GM12878 (cell line): ENCODE results near the gene ADAMTS14. TPM values are rescaled to one million over a fixed set of nuclear protein-coding genes. Genes with fewer than 3 reads are reported as not detected.

Experiments
- ATAC-seq: fragments of 200-7000 bp; cut with Tn5 transposase; 3 replicates; pipeline ENCODE4 v1.9.1; 2020; ENCODE audit warnings: mild to moderate bottlenecking, moderate library complexity
- BruUV-seq: library from RNA; stranded (reverse); fragments of 400-500 nt; replicated peaks from 2 replicates; lab custom pipeline; 2021; lab: Mats Ljungman, UMichigan
- CTCF ChIA-PET: fragments of 300-600 bp; sonication (Branson Sonifier 250); formaldehyde crosslinking; extraction: SDS; loops from one replicate; lab custom pipeline; 2021; ENCODE audit warnings: inconsistent platforms; lab: Yijun Ruan, JAX
- POLR2A ChIA-PET: fragments of 350-600 bp; formaldehyde crosslinking; extraction: SDS; loops from one replicate; lab custom pipeline; 2021; ENCODE audit warnings: inconsistent platforms; lab: Charles Lee
- RAD21 ChIA-PET: fragments of 300-600 bp; sonication (Branson Sonifier 250); formaldehyde crosslinking; loops from one replicate; lab custom pipeline; 2023; ENCODE audit warnings: antibody characterized with exemption; ENCODE audit not compliant: unreplicated experiment; lab: Charles Lee
- SMC1A ChIA-PET: fragments of 300-600 bp; sonication (Branson Sonifier 250); formaldehyde crosslinking; loops from one replicate; lab custom pipeline; 2023; ENCODE audit not compliant: unreplicated experiment, uncharacterized antibody; lab: Charles Lee
- DNase-seq: peaks from one replicate; pipeline ENCODE4 v3.0.0-alpha.2; 2011; ENCODE audit warnings: low read depth, low spot score
- FAIRE-seq: peaks from 3 replicates; lab custom pipeline; 2011; peaks lifted over from hg19 to GRCh38; lab: Jason Lieb, UNC
- H2AFZ ChIP-seq: 2 replicates; pipeline ENCODE4 v1.6.0; 2011; ENCODE audit warnings: low read depth, low read length, control low read depth; ENCODE audit not compliant: control insufficient read depth
- H3K27ac ChIP-seq: 2 replicates; pipeline ENCODE4 v1.5.1; 2011; ENCODE audit warnings: control low read depth; ENCODE audit not compliant: control insufficient read depth, insufficient read depth
- H3K27me3 ChIP-seq, 2 experiments: replicated peaks in 1 of 2; 2 replicates each; pipeline versions ENCODE4 v1.6.0 to v1.6.1; 2011; ENCODE audit warnings: low read length in 1 of 2; ENCODE audit not compliant: control insufficient read depth in 2 of 2, insufficient read depth in 2 of 2
- H3K36me3 ChIP-seq, 2 experiments: 2 replicates each; pipeline ENCODE4 v1.5.1; 2011; ENCODE audit warnings: low read length in 1 of 2; ENCODE audit not compliant: control insufficient read depth in 2 of 2, insufficient read depth in 2 of 2
- H3K4me1 ChIP-seq: 2 replicates; pipeline ENCODE4 v1.6.1; 2011; ENCODE audit warnings: mild to moderate bottlenecking, low read length, moderate library complexity, mixed read lengths; ENCODE audit not compliant: control insufficient read depth, insufficient read depth
- H3K4me2 ChIP-seq: 2 replicates; pipeline ENCODE4 v1.6.0; 2011; ENCODE audit warnings: control low read depth; ENCODE audit not compliant: control insufficient read depth, insufficient read depth
- H3K4me3 ChIP-seq: fragments of 200-600 bp; sonication (generic); 2 replicates; pipeline ENCODE4 v1.5.1; 2016
- H3K79me2 ChIP-seq: 2 replicates; pipeline ENCODE4 v1.6.0; 2011; ENCODE audit warnings: low read length; ENCODE audit not compliant: control insufficient read depth, insufficient read depth
- H3K9ac ChIP-seq: 2 replicates; pipeline ENCODE4 v1.8.0; 2011; ENCODE audit warnings: low read length, control low read depth, mixed read lengths; ENCODE audit not compliant: control insufficient read depth, insufficient read depth
- H3K9me3 ChIP-seq: replicated peaks from 3 replicates; pipeline ENCODE4 v1.5.1; 2011; ENCODE audit warnings: mild to moderate bottlenecking, low read length; ENCODE audit not compliant: control insufficient read depth, insufficient read depth
- H4K20me1 ChIP-seq: 2 replicates; pipeline ENCODE4 v1.6.0; 2011; ENCODE audit not compliant: control insufficient read depth, insufficient read depth
- EED ChIP-seq: sonication (generic); IDR thresholded peaks from 2 replicates; pipeline ENCODE4 v1.6.1; 2016; ENCODE audit warnings: antibody characterized with exemption, low read depth
- GABPA ChIP-seq: IDR thresholded peaks from 2 replicates; pipeline ENCODE4 v1.6.1; 2014; ENCODE audit warnings: antibody characterized with exemption, low read depth, mild to moderate bottlenecking, inconsistent platforms
- IRF3 ChIP-seq: fragments of 450-650 bp; IDR thresholded peaks from 2 replicates; pipeline ENCODE4 v1.6.1; 2014; ENCODE audit warnings: mild to moderate bottlenecking
- IRF5 ChIP-seq: fragments of 450-650 bp; IDR thresholded peaks from 2 replicates; pipeline ENCODE4 v1.6.1; 2017; ENCODE audit warnings: borderline replicate concordance
- KAT2A ChIP-seq: conservative IDR thresholded peaks from 2 replicates; pipeline ENCODE4 v1.6.1; 2011; ENCODE audit warnings: low read depth, low read length; ENCODE audit not compliant: control insufficient read depth
- KLF5 ChIP-seq: fragments of 450-650 bp; IDR thresholded peaks from 2 replicates; pipeline ENCODE4 v1.6.1; 2014; ENCODE audit warnings: mild to moderate bottlenecking; ENCODE audit not compliant: partially characterized antibody
- LARP7 ChIP-seq: fragments of 450-650 bp; IDR thresholded peaks from 2 replicates; pipeline ENCODE4 v1.6.1; 2017; ENCODE audit warnings: mild to moderate bottlenecking
- NFXL1 ChIP-seq: fragments of 450-650 bp; IDR thresholded peaks from 2 replicates; pipeline ENCODE4 v1.6.1; 2017; ENCODE audit warnings: antibody characterized with exemption, mild to moderate bottlenecking, borderline replicate concordance
- SMAD5 ChIP-seq: IDR thresholded peaks from 2 replicates; pipeline ENCODE4 v1.6.1; 2016; ENCODE audit warnings: antibody characterized with exemption, low read depth
- SMC3 ChIP-seq: IDR thresholded peaks from 2 replicates; pipeline ENCODE4 v1.6.1; 2011; ENCODE audit warnings: low read length, improper control_type of control experiment, borderline replicate concordance
- ZBTB4 ChIP-seq: fragments of 450-650 bp; formaldehyde crosslinking; IDR thresholded peaks from 2 replicates; pipeline ENCODE4 v1.4.0; 2022; ENCODE audit warnings: mild to moderate bottlenecking, moderate library complexity
- ZNF622 ChIP-seq: fragments of 450-650 bp; IDR thresholded peaks from 2 replicates; pipeline ENCODE4 v1.6.1; 2017; ENCODE audit warnings: mild to moderate bottlenecking, inconsistent platforms
- WGBS: methylation state at CpG from one replicate; pipeline ENCODE4 v1.1.6; 2016; ENCODE audit warnings: low lambda C conversion rate; ENCODE audit not compliant: insufficient replicate concordance, insufficient coverage; ENCODE audit errors: missing lambda C conversion rate; 5-methylcytosine and 5-hydroxymethylcytosine counted together
- in situ Hi-C: fragments of 300-500 bp; cut with MboI; formaldehyde crosslinking; loops from 9 replicates; pipeline ENCODE4 v1.14.3; 2018; ENCODE audit warnings: mixed read lengths
- intact Hi-C: fragments of 100-400 bp; cut with micrococcal nuclease; formaldehyde crosslinking; loops from one replicate; pipeline ENCODE4 v1.14.2; 2022; ENCODE audit not compliant: unreplicated experiment
- polyA plus RNA-seq, 11 experiments: library from polyadenylated mRNA; depleted of rRNA in 4 of 11; unstranded in 6 of 11; stranded (reverse) in 5 of 11; fragments of >200 nt; fragmentation: Nextera tagmentation in 4 of 11; fragmentation: Illumina TruSeq in 1 of 11; extraction: Ambion mirVana in 4 of 11; extraction: Trizol in 1 of 11; gene quantifications; 1 replicate in 1 of 11; 2 replicates in 10 of 11; pipeline versions ENCODE4 v1.2.1 to v1.2.3, GENCODE V29; 2011 to 2016; ENCODE audit warnings: inconsistent platforms in 2 of 11, missing spikeins in 2 of 11, low read depth in 1 of 11
- total RNA-seq, 4 experiments: library from RNA; depleted of rRNA in 3 of 4; stranded (reverse); fragments of >200 nt in 3 of 4; fragmentation: Illumina TruSeq in 1 of 4; extraction: Trizol in 1 of 4; gene quantifications; 2 replicates each; pipeline versions ENCODE4 v1.2.1 to v1.2.3, GENCODE V29; 2013 to 2021

The ADAMTS14 gene
- total and polyA plus RNA-seq, 10 of the 15 experiments (the other 5 are each of a cell fraction or from before 2014, with no cell fraction given): 0.03 to 0.05 TPM; not detected in 8

GRCh38 chr10:70733051-70733450 is 60.7 kb downstream of the ADAMTS14 start:
- Histone ChIP-seq H4K20me1 (no peaks in the 10 kb centered on the region), H2AFZ (no peak overlapping the region), H3K79me2 (no peaks in the 10 kb centered on the region), H3K4me3 (no peak overlapping the region), H3K4me2 (no peak overlapping the region), H3K9ac (no peak overlapping the region), H3K27ac (no peak overlapping the region), H3K9me3 (no peaks in the 10 kb centered on the region), H3K27me3 (no peaks in the 10 kb centered on the region; a peak in 1 of 4 replicates)
- ChIA-PET SMC1A (no interaction called here), CTCF (no interaction called here), RAD21 (no interaction called here), POLR2A (no interaction called here)
- 91% methylated on average over 1 of the region's 1 CpG for WGBS
- ATAC-seq (no peak), FAIRE-seq (no peak), DNase-seq (no peak)
- BruUV-seq: no TSS peak
- in situ Hi-C loops: no loop called here
- intact Hi-C loops: no loop called here
- TF ChIP-seq ZNF622: no peak
- TF ChIP-seq IRF5: no peak
- no peak for TF ChIP-seq IRF3
- TF ChIP-seq GABPA: no peak
- no peak for TF ChIP-seq NFXL1
- TF ChIP-seq, all 136 proteins: peak for 0
- Histone ChIP-seq H3K36me3 (no peaks in the 10 kb centered on the region), H3K4me1 (no peaks in the 10 kb centered on the region)

GRCh38 chr10:70735161-70735560 is 62.9 kb downstream of the ADAMTS14 start:
- BruUV-seq: no TSS peak
- no peak overlapping the region for H2AFZ ChIP-seq
- no peaks in the 10 kb centered on the region for H3K9me3 ChIP-seq
- H3K9ac ChIP-seq: no peak overlapping the region
- ChIA-PET POLR2A (no interaction called here), SMC1A (no interaction called here), RAD21 (no interaction called here), CTCF (no interaction called here)
- H3K27me3 ChIP-seq: no peaks in the 10 kb centered on the region; a peak in 1 of 4 replicates
- FAIRE-seq (no peak), ATAC-seq (no peak), DNase-seq (no peak)
- no peaks in the 10 kb centered on the region for H3K79me2 ChIP-seq
- H3K4me3 ChIP-seq: no peak overlapping the region
- H3K27ac ChIP-seq: no peak overlapping the region
- in situ Hi-C loops: no loop called here
- no peaks in the 10 kb centered on the region for H3K4me1 ChIP-seq
- 31% methylated on average over 3 of the region's 3 CpGs for WGBS
- no peak for TF ChIP-seq EED
- no peak for TF ChIP-seq ZBTB4
- TF ChIP-seq KAT2A: no peak
- no peak for TF ChIP-seq LARP7
- TF ChIP-seq SMAD5: no peak
- TF ChIP-seq SMC3: no peak
- TF ChIP-seq KLF5: no peak
- H3K4me2 ChIP-seq: no peak overlapping the region
- H3K36me3 ChIP-seq: no peaks in the 10 kb centered on the region
- H4K20me1 ChIP-seq: no peaks in the 10 kb centered on the region
- intact Hi-C loops: no loop called here
